Mesenchymal stem cell (in vitro differentiated cells and primary cell): ENCODE measurements around the gene EED.

Experiments
- DNase-seq: peaks from one replicate; pipeline ENCODE4 v3.0.0-alpha.2; 2013
- H2AFZ ChIP-seq: one replicate; pipeline ENCODE4 v1.6.1; 2013; ENCODE audit warnings: low read depth, mild to moderate bottlenecking, control low read depth, inconsistent platforms, low read length, moderate library complexity
- H2AK5ac ChIP-seq: 2 replicates; pipeline ENCODE4 v1.6.1; 2013; ENCODE audit warnings: low read length, moderate library complexity, mild to moderate bottlenecking, inconsistent platforms; ENCODE audit not compliant: severe bottlenecking
- H2BK120ac ChIP-seq: one replicate; pipeline ENCODE4 v1.6.1; 2013; ENCODE audit warnings: low read depth, mild to moderate bottlenecking, inconsistent platforms, low read length, moderate library complexity
- H2BK12ac ChIP-seq, 2 experiments: one replicate each; pipeline ENCODE4 v1.6.1; 2013; ENCODE audit warnings: inconsistent platforms in 2 of 2, low read length in 2 of 2, mild to moderate bottlenecking in 2 of 2, moderate library complexity in 2 of 2, control low read depth in 1 of 2
- H2BK15ac ChIP-seq: one replicate; pipeline ENCODE4 v1.6.1; 2013; ENCODE audit warnings: mild to moderate bottlenecking, low read depth, inconsistent platforms; ENCODE audit not compliant: poor library complexity, severe bottlenecking
- H2BK5ac ChIP-seq: 2 replicates; pipeline ENCODE4 v1.6.1; 2013; ENCODE audit warnings: low read depth, mild to moderate bottlenecking, low read length, control low read depth, inconsistent platforms; ENCODE audit not compliant: poor library complexity, severe bottlenecking
- H3K14ac ChIP-seq, 2 experiments: one replicate each; pipeline ENCODE4 v1.6.1; 2013; ENCODE audit warnings: inconsistent platforms in 2 of 2, low read length in 2 of 2, control low read depth in 1 of 2, mild to moderate bottlenecking in 1 of 2, moderate library complexity in 1 of 2
- H3K18ac ChIP-seq, 2 experiments: one replicate each; pipeline ENCODE4 v1.6.1; 2013; ENCODE audit warnings: inconsistent platforms in 2 of 2, low read length in 2 of 2, control low read depth in 1 of 2, low read depth in 1 of 2, mild to moderate bottlenecking in 1 of 2
- H3K23ac ChIP-seq, 2 experiments: one replicate each; pipeline ENCODE4 v1.6.1; 2013; ENCODE audit warnings: inconsistent platforms in 2 of 2, low read length in 2 of 2, mild to moderate bottlenecking in 2 of 2, moderate library complexity in 2 of 2, control low read depth in 1 of 2
- H3K27ac ChIP-seq: 2 replicates; pipeline ENCODE4 v1.5.1; 2013; ENCODE audit warnings: mild to moderate bottlenecking, moderate library complexity, low read length, control low read depth, inconsistent platforms; ENCODE audit not compliant: poor library complexity, severe bottlenecking
- H3K27me3 ChIP-seq, 2 experiments: 2 replicates each; pipeline versions ENCODE4 v1.6.1 to v1.7.0; 2013; ENCODE audit warnings: low read length in 2 of 2, mild to moderate bottlenecking in 2 of 2, moderate library complexity in 2 of 2, control low read depth in 1 of 2, inconsistent platforms in 1 of 2; ENCODE audit not compliant: control insufficient read depth in 1 of 2, insufficient read depth in 1 of 2
- H3K36me3 ChIP-seq, 2 experiments: 2 replicates each; pipeline versions ENCODE4 v1.6.1 to v1.7.0; 2013; ENCODE audit warnings: low read length in 2 of 2, control low read depth in 1 of 2, inconsistent platforms in 1 of 2, low read depth in 1 of 2, mild to moderate bottlenecking in 1 of 2; ENCODE audit not compliant: insufficient read depth in 2 of 2, control insufficient read depth in 1 of 2
- H3K4ac ChIP-seq, 2 experiments: one replicate each; pipeline ENCODE4 v1.6.1; 2013; ENCODE audit warnings: inconsistent platforms in 2 of 2, low read length in 2 of 2, mild to moderate bottlenecking in 2 of 2, moderate library complexity in 2 of 2, control low read depth in 1 of 2, low read depth in 1 of 2
- H3K4me1 ChIP-seq: 2 replicates; pipeline ENCODE4 v1.6.1; 2013; ENCODE audit warnings: low read depth, low read length, control low read depth; ENCODE audit not compliant: control insufficient read depth, insufficient read depth
- H3K4me2 ChIP-seq: 2 replicates; pipeline ENCODE4 v1.6.1; 2013; ENCODE audit warnings: low read length, mild to moderate bottlenecking, inconsistent platforms; ENCODE audit not compliant: poor library complexity, severe bottlenecking
- H3K4me3 ChIP-seq, 2 experiments: 2 replicates each; pipeline versions ENCODE4 v1.5.1 to v1.7.0; 2013; ENCODE audit warnings: low read length in 2 of 2, mild to moderate bottlenecking in 2 of 2, control low read depth in 1 of 2, low read depth in 1 of 2; ENCODE audit not compliant: insufficient read depth in 1 of 2
- H3K79me1 ChIP-seq: replicated peaks from 2 replicates; pipeline ENCODE4 v1.6.1; 2013; ENCODE audit warnings: mild to moderate bottlenecking, control low read depth, low read length, inconsistent platforms; ENCODE audit not compliant: poor library complexity, severe bottlenecking
- H3K9ac ChIP-seq: 2 replicates; pipeline ENCODE4 v1.7.0; 2013; ENCODE audit warnings: mild to moderate bottlenecking, low read length, moderate library complexity
- H3K9me3 ChIP-seq: 2 replicates; pipeline ENCODE4 v1.7.0; 2013; ENCODE audit warnings: mild to moderate bottlenecking, low read length; ENCODE audit not compliant: control insufficient read depth
- H4K8ac ChIP-seq: one replicate; pipeline ENCODE4 v1.6.1; 2013; ENCODE audit warnings: inconsistent platforms, mild to moderate bottlenecking, low read length, moderate library complexity
- H4K91ac ChIP-seq: one replicate; pipeline ENCODE4 v1.6.1; 2013; ENCODE audit warnings: mild to moderate bottlenecking, low read length, inconsistent platforms
- WGBS: methylation state at CpG from one replicate; pipeline ENCODE4 v1.1.7; 2013; ENCODE audit warnings: mixed read lengths; 5-methylcytosine and 5-hydroxymethylcytosine counted together

Gene EED

DNA sequence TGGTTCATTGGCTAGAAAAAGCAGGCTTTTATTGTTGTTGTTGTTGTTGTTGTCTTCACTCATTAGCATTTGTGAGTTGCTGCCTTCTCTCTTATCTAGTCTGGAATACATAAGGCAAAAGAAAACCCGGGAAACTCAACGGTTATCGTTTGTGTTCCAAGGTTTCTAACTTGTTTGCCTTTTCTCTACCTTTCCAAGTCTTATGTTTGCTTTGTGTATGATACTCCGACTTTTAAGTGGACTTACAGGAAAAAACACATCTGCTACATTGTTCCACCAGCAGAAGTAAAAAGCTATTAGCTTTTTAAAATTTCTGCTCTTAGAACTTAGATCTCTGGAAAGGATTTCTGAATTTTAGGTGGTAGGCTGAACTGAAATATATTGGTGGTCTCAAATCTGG, 30.4 kb downstream of the EED start:
- Histone ChIP-seq H4K8ac (no peak overlapping the region), H2BK120ac (no peak overlapping the region), H3K4ac (no peak overlapping the region), H2BK5ac (no peak overlapping the region), H3K4me1 (no peaks in the 10 kb centered on the region), H3K23ac (no peak overlapping the region), H3K27me3 (no peaks in the 10 kb centered on the region), H2BK12ac (no peak overlapping the region), H3K18ac (no peak overlapping the region), H3K36me3 (peaks cover 9 to 66% of the 10 kb centered on the region in 2 experiments), H2AFZ (no peak overlapping the region), H3K27ac (no peak overlapping the region), H3K14ac (no peak overlapping the region), H2BK15ac (no peak overlapping the region), H4K91ac (no peak overlapping the region), H3K9ac (no peak overlapping the region), H3K4me3 (no peak overlapping the region), H2AK5ac (no peak overlapping the region), H3K4me2 (no peak overlapping the region), H3K9me3 (no peaks in the 10 kb centered on the region), H3K79me1 (peaks cover 22% of the 10 kb centered on the region)
- 95% methylated on average over 3 of the region's 4 CpGs for WGBS
- DNase-seq: no peak

DNA sequence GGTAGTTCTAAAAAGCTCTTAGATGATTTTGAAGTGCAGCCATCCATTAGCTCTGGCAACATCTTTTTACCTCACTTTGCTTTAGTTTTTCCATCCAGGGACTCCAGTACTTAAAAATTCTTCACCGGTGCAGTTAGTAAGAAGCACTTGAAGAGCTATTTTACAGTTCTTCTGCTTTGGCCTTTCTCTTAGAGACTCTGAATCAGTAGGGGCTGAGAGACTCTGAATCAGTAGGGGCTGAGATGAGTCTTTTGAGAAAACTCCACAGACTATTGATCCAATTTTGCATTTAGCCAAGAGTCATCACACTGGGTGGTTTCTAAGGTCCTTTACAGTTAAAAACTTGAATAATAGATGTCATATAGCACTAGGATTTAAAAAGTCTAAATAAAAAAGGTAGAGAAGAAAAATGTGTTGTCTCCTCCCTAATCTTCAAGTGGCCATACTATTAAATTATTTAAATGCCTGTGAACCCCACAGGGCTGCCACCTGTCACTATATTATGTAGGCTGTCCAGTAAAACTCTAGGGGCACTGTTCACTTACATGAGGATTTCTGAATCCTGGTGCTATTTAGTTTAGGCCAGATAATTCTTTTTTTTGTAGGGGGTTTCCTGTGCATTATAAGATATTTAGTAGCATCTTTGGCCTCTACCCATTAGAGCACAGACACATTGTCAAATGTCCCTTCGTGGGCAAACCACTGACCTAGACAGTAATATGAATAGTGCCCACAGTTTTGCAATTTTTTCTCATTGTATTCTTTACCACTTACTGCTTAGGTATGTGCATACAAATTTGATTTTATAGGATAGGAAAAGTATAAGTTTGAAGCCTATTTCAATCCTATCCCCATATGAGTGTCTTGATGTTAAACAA, 31.2 kb downstream of the EED start:
- Histone ChIP-seq H2BK5ac (no peak overlapping the region), H3K4ac (no peak overlapping the region), H3K18ac (no peak overlapping the region), H4K91ac (no peak overlapping the region), H3K27me3 (no peaks in the 10 kb centered on the region), H2BK15ac (no peak overlapping the region), H2AK5ac (no peak overlapping the region), H3K9ac (no peak overlapping the region), H3K27ac (no peak overlapping the region), H4K8ac (no peak overlapping the region), H3K14ac (no peak overlapping the region), H3K9me3 (no peaks in the 10 kb centered on the region), H3K4me2 (no peak overlapping the region), H2BK120ac (no peak overlapping the region), H3K23ac (no peak overlapping the region), H3K36me3 (peaks cover 11 to 69% of the 10 kb centered on the region in 2 experiments), H2AFZ (no peak overlapping the region), H3K79me1 (peaks cover 22% of the 10 kb centered on the region), H3K4me3 (no peak overlapping the region), H3K4me1 (no peaks in the 10 kb centered on the region), H2BK12ac (no peak overlapping the region)
- WGBS: 100% methylated on average over 1 of the region's 2 CpGs
- no peak for DNase-seq

DNA sequence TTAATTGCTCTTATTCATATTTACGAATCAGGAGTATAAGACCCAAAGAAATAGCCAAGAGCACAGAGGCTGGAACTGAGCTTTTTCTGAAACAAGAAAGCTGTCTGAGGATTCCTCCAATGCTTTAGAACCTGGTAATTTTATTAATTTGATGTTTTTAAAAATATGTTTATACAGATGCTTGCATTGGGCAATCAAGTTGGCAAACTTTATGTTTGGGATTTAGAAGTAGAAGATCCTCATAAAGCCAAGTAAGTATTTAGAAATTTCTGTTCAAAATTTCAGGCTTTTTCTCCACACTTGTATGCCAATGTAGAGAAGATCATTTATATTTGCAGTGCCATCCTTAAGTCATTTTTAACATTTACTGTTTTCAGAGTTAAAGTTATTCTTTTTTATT, 33.2 kb downstream of the EED start:
- no peaks in the 10 kb centered on the region for H3K27me3 ChIP-seq
- H3K14ac ChIP-seq: no peak overlapping the region
- H2BK120ac ChIP-seq: no peak overlapping the region
- no peak for DNase-seq
- H3K9ac ChIP-seq: no peak overlapping the region
- H2BK5ac ChIP-seq: no peak overlapping the region
- 100% methylated on average over 1 of the region's 1 CpG for WGBS
- H3K23ac ChIP-seq: no peak overlapping the region
- no peaks in the 10 kb centered on the region for H3K9me3 ChIP-seq
- no peak overlapping the region for H3K18ac ChIP-seq
- no peaks in the 10 kb centered on the region for H3K4me1 ChIP-seq
- H4K8ac ChIP-seq: no peak overlapping the region
- peaks cover 11 to 72% of the 10 kb centered on the region in 2 experiments for H3K36me3 ChIP-seq
- H2BK15ac ChIP-seq: no peak overlapping the region
- H2AK5ac ChIP-seq: no peak overlapping the region
- H3K4ac ChIP-seq: no peak overlapping the region
- H3K4me2 ChIP-seq: no peak overlapping the region
- H2BK12ac ChIP-seq: no peak overlapping the region
- peaks cover 25% of the 10 kb centered on the region for H3K79me1 ChIP-seq
- H3K4me3 ChIP-seq: no peak overlapping the region
- no peak overlapping the region for H2AFZ ChIP-seq
- H3K27ac ChIP-seq: no peak overlapping the region
- no peak overlapping the region for H4K91ac ChIP-seq

DNA sequence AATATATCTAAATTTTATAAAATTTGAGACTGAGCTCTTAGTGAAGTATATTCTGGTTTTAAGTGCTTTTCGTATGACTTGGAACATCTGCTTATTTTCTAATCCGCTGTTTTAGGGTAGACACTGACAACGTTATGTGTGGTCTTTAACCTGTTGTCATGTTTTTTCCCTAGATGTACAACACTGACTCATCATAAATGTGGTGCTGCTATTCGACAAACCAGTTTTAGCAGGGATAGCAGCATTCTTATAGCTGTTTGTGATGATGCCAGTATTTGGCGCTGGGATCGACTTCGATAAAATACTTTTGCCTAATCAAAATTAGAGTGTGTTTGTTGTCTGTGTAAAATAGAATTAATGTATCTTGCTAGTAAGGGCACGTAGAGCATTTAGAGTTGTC, 33.7 kb downstream of the EED start:
- H3K4me3 ChIP-seq: no peak overlapping the region
- no peak overlapping the region for H2BK12ac ChIP-seq
- H2AK5ac ChIP-seq: no peak overlapping the region
- H2BK5ac ChIP-seq: no peak overlapping the region
- no peak overlapping the region for H3K27ac ChIP-seq
- H3K79me1 ChIP-seq: peaks cover 22% of the 10 kb centered on the region
- no peak overlapping the region for H3K23ac ChIP-seq
- H3K4me2 ChIP-seq: no peak overlapping the region
- H2BK120ac ChIP-seq: no peak overlapping the region
- H3K4me1 ChIP-seq: no peaks in the 10 kb centered on the region
- H3K4ac ChIP-seq: no peak overlapping the region
- no peak overlapping the region for H4K8ac ChIP-seq
- peaks cover 8 to 67% of the 10 kb centered on the region in 2 experiments for H3K36me3 ChIP-seq
- peak; percentile 60 for DNase-seq
- H3K27me3 ChIP-seq: no peaks in the 10 kb centered on the region
- H3K9ac ChIP-seq: no peak overlapping the region
- H2BK15ac ChIP-seq: no peak overlapping the region
- 63% methylated on average over 8 of the region's 8 CpGs for WGBS
- no peak overlapping the region for H2AFZ ChIP-seq
- no peaks in the 10 kb centered on the region for H3K9me3 ChIP-seq
- no peak overlapping the region for H3K14ac ChIP-seq
- no peak overlapping the region for H3K18ac ChIP-seq
- no peak overlapping the region for H4K91ac ChIP-seq
